ENCODE results near the gene ZNF423.

- no peak for TF ChIP-seq EZH2 (IDR thresholded peaks at IDR 0.05; ENCODE audit: borderline replicate concordance, low read depth, low read length, poor library complexity, severe bottlenecking)
- no peak for TF ChIP-seq CTCF (conservative IDR thresholded peaks at IDR 0.05; ENCODE audit: low read depth, low read length)
These were observed 98.9 kb downstream of the ZNF423 start for GRCh38 chr16:49756775-49757558.
